K562 (cell line): ENCODE data around the gene HDC.

ENCODE experiments used
- MAX ChIP-seq: sonication (generic); formaldehyde crosslinking; IDR thresholded peaks from 2 replicates; pipeline ENCODE4 v1.9.0; 2022; ENCODE audit warnings: mild to moderate bottlenecking, missing genetic modification reagents
- NFIX ChIP-seq: fragments of 250-450 bp; sonication (Bioruptor Pico); IDR thresholded peaks from 2 replicates; pipeline ENCODE4 v1.4.0; 2020; ENCODE audit warnings: low read depth, mild to moderate bottlenecking, moderate library complexity
- RFX1 ChIP-seq: fragments of 450-650 bp; IDR thresholded peaks from 2 replicates; pipeline ENCODE4 v1.6.1; 2016; ENCODE audit warnings: mild to moderate bottlenecking, moderate library complexity
- ZBTB33 ChIP-seq: sonication (generic); formaldehyde crosslinking; IDR thresholded peaks from 2 replicates; pipeline ENCODE4 v1.8.1; 2023; ENCODE audit warnings: mild to moderate bottlenecking, missing genetic modification reagents
- ZNF780A ChIP-seq: fragments of 250-450 bp; sonication (Bioruptor Pico); IDR thresholded peaks from 2 replicates; pipeline ENCODE4 v1.5.0; 2021; ENCODE audit warnings: mild to moderate bottlenecking

GRCh38 chr15:50262533-50262932 is 3.0 kb downstream of the HDC start:
- TF ChIP-seq NFIX (CRISPR knock-in tag), result no peak
- TF ChIP-seq ZNF780A (CRISPR knock-in tag), result no peak
- TF ChIP-seq MAX (CRISPR knock-in tag), result no peak
- TF ChIP-seq ZBTB33 (CRISPR knock-in tag), result no peak
- TF ChIP-seq RFX1, result no peak
